ENCODE measurements around the gene DGKQ. TPM values are rescaled to one million over a fixed set of nuclear protein-coding genes. Genes with fewer than 3 reads are reported as not detected.

The DGKQ gene
- total and polyA plus RNA-seq, 9 of the 15 experiments (the other 6 are each of a cell fraction or from before 2014, with no cell fraction given) = 0.17 to 22.0 (median 5.6) TPM

- no peak overlapping the region; a peak in 1 of 4 replicates for H3K9ac ChIP-seq (ENCODE audit: insufficient read depth in 1 of 2, low read depth in 2 of 2, low read length in 2 of 2)
- ATAC-seq = no peak
- no peak overlapping the region for H2AFZ ChIP-seq (ENCODE audit: low read depth, low read length)
- DNase-seq (ENCODE audit: extremely low read depth in 1 of 4, low spot score in 3 of 4) = no peak
- H4K20me1 ChIP-seq (replicated peaks; ENCODE audit: control insufficient read depth, insufficient read depth, low read length) = no peaks in the 10 kb centered on the region
- H3K4me2 ChIP-seq (ENCODE audit: insufficient read depth, low read length) = no peak overlapping the region
- no peak for FAIRE-seq
- no peaks in the 10 kb centered on the region for H3K79me2 ChIP-seq (ENCODE audit: control insufficient read depth, insufficient read depth, low read length)
- in situ Hi-C loops (cut with MboI) = no loop called here
- intact Hi-C loops (cut with micrococcal nuclease) = no loop called here
- BruUV-seq (replicated peaks) = no TSS peak
- CTCF ChIA-PET (ENCODE audit: low intra/inter-chr PET ratio) = no interaction called here
- H3K4me1 ChIP-seq (replicated peaks in 1 of 2; ENCODE audit: control insufficient read depth in 2 of 2, insufficient read depth in 2 of 2, low read length in 2 of 2) = peaks cover 0 to 50% of the 10 kb centered on the region in 2 experiments; a peak in 3 of 5 replicates
- peaks cover 26% of the 10 kb centered on the region; the same call in 1 of the 3 replicates for H3K36me3 ChIP-seq (ENCODE audit: control insufficient read depth, insufficient read depth, low read length)
- WGBS (ENCODE audit: insufficient coverage, low coverage, missing lambda C conversion rate) = 94% methylated on average over 10 of the region's 21 CpGs
- H3K4me3 ChIP-seq = no peak overlapping the region
- H3K27me3 ChIP-seq (ENCODE audit: control insufficient read depth in 2 of 2, insufficient read depth in 2 of 2, low read length in 2 of 2) = no peaks in the 10 kb centered on the region
- TF ChIP-seq ZC3H4 (CRISPR knock-in tag; IDR thresholded peaks at IDR 0.05; ENCODE audit: borderline replicate concordance) (no peak), HNRNPH1 (optimal IDR thresholded peaks at IDR 0.05; ENCODE audit: low read depth, low read length) (no peak), SPI1 (IDR thresholded peaks at IDR 0.05; ENCODE audit: borderline replicate concordance, low read depth, low read length) (no peak), ADNP (tag; IDR thresholded peaks at IDR 0.05) (no peak)
- H3K9me3 ChIP-seq (replicated peaks; ENCODE audit: control insufficient read depth, insufficient read depth, low read depth, low read length) = no peaks in the 10 kb centered on the region
- H3K9me1 ChIP-seq (ENCODE audit: control insufficient read depth, insufficient read depth, low read length) = no peaks in the 10 kb centered on the region
- no peak overlapping the region for H3K27ac ChIP-seq (ENCODE audit: extremely low read depth, low read depth, low read length)
- POLR2A ChIA-PET = interaction anchor here (0.7 kb wide), 1 partner anchor 58 kb away, joined by 3 read pairs; no protein-coding TSS in a partner anchor
Measured at GRCh38 chr4:965766-966134, 7.6 kb downstream of the DGKQ start.

DNA sequence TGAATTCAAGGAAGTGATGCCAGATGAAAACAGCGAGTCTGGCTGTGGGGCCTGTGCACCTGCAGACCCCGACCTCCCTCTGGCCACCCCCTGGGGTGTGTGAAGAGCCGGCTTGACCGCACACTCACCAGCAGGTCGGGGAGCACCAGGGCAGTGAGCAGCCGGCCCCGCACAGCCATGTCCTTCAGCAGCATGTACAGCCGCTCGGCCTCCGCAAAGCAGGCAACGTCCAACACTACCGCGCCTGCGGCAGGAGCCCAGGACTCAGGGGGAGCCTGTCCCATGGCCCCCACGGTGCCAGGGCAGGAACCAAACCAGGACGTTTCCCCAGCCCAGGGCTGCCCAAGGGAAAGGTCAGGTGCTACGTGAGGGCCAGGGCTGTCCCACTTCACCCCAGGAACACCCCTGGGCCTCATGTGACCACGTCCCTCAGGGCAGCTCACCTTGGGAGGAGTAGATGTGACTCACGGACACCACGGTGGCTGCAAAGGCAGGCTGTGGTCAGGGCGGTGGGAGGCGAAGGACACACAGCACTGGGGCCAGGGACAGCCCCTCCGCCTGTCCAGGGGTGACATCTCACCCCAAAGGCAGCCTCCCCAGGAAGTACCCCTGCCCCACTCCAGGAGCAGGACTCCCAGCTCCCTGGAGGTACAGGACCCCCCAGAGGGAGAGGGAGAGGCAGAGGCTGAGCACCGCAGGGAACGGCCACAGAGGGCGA is 8.2 kb downstream of the DGKQ start:
- no peak for ATAC-seq
- FAIRE-seq = no peak
- intact Hi-C loops (cut with micrococcal nuclease) = no loop called here
- no peak for TF ChIP-seq ETV5 (CRISPR knock-in tag; IDR thresholded peaks at IDR 0.05; ENCODE audit: low read depth)
- TF ChIP-seq SLC30A9 (CRISPR knock-in tag; IDR thresholded peaks at IDR 0.05) = no peak
- TF ChIP-seq RBFOX2 (IDR thresholded peaks at IDR 0.05; ENCODE audit: low read depth, low read length) = 0 out of 2 replicates have a peak, but pooled peaks have one; percentile 38
- TF ChIP-seq HDAC8 (tag; IDR thresholded peaks at IDR 0.05) = no peak
- no peak for TF ChIP-seq UBTF (IDR thresholded peaks at IDR 0.05; ENCODE audit: borderline replicate concordance in 1 of 2, low read depth in 2 of 2, low read length in 2 of 2)
- TF ChIP-seq CTCF (IDR thresholded peaks at IDR 0.05 in 2 of 3, conservative IDR thresholded peaks at IDR 0.05 in 1 of 3; ENCODE audit: insufficient read depth in 2 of 3, low read depth in 1 of 3, low read length in 3 of 3) = 0 out of 6 replicates have a peak, but pooled peaks of 1 of the 3 experiments have one; percentile 2
- no peak for TF ChIP-seq ZKSCAN3 (CRISPR knock-in tag; IDR thresholded peaks at IDR 0.05)

More for the DNA sequence above, 8.2 kb downstream of the DGKQ start:
- Histone ChIP-seq H3K9me1 (ENCODE audit: control insufficient read depth, insufficient read depth, low read length) (no peaks in the 10 kb centered on the region), H3K9me3 (replicated peaks; ENCODE audit: control insufficient read depth, insufficient read depth, low read depth, low read length) (no peaks in the 10 kb centered on the region), H3K27me3 (ENCODE audit: control insufficient read depth in 2 of 2, insufficient read depth in 2 of 2, low read length in 2 of 2) (no peaks in the 10 kb centered on the region), H3K9ac (ENCODE audit: insufficient read depth in 1 of 2, low read depth in 2 of 2, low read length in 2 of 2) (no peak overlapping the region; a peak in 1 of 4 replicates), H3K36me3 (ENCODE audit: control insufficient read depth, insufficient read depth, low read length) (peaks cover 23% of the 10 kb centered on the region; the same call in 1 of the 3 replicates), H3K4me1 (replicated peaks in 1 of 2; ENCODE audit: control insufficient read depth in 2 of 2, insufficient read depth in 2 of 2, low read length in 2 of 2) (peaks cover 0 to 47% of the 10 kb centered on the region in 2 experiments; a peak in 2 of 5 replicates), H3K79me2 (ENCODE audit: control insufficient read depth, insufficient read depth, low read length) (no peaks in the 10 kb centered on the region), H2AFZ (ENCODE audit: low read depth, low read length) (no peak overlapping the region), H3K4me3 (no peak overlapping the region), H3K4me2 (ENCODE audit: insufficient read depth, low read length) (no peak overlapping the region), H3K27ac (ENCODE audit: extremely low read depth, low read depth, low read length) (no peak overlapping the region), H4K20me1 (replicated peaks; ENCODE audit: control insufficient read depth, insufficient read depth, low read length) (no peaks in the 10 kb centered on the region)
- 80% methylated on average over 23 of the region's 26 CpGs for WGBS (ENCODE audit: insufficient coverage, low coverage, missing lambda C conversion rate)
- CTCF ChIA-PET (ENCODE audit: low intra/inter-chr PET ratio) = no interaction called here
- in situ Hi-C loops (cut with MboI) = no loop called here
- DNase-seq (ENCODE audit: extremely low read depth in 1 of 4, low spot score in 3 of 4) = no peak
- no TSS peak for BruUV-seq (replicated peaks)
- POLR2A ChIA-PET = interaction anchor here (0.7 kb wide), 1 partner anchor 58 kb away, joined by 3 read pairs; no protein-coding TSS in a partner anchor
